Natural killer cell (primary cell): ENCODE measurements around the gene NYAP2. TPM values are rescaled to one million over a fixed set of nuclear protein-coding genes. Genes with fewer than 3 reads are reported as not detected.

Experiments
- ATAC-seq, 3 donors: fragments of 150-1000 bp in 2 of 3; fragments of 200-7000 bp in 1 of 3; cut with Tn5 transposase; 1 replicate in 1 of 3; 2 replicates in 2 of 3; pipeline ENCODE4 v1.10.0; 2021; ENCODE audit warnings: mild to moderate bottlenecking in 2 of 3, moderate library complexity in 2 of 3
- DNase-seq, 2 donors: peaks; one replicate each; pipeline versions ENCODE4 v3.0.0 to v3.0.0-alpha.2; 2013 to 2021; ENCODE audit warnings: mixed read lengths in 1 of 2
- H3K27ac ChIP-seq: one replicate; pipeline ENCODE4 v1.5.1; 2013; ENCODE audit warnings: mild to moderate bottlenecking, low read length
- H3K27me3 ChIP-seq: one replicate; pipeline ENCODE4 v1.6.1; 2013; ENCODE audit warnings: low read length; ENCODE audit not compliant: control insufficient read depth, insufficient read depth
- H3K36me3 ChIP-seq: one replicate; pipeline ENCODE4 v1.6.1; 2013; ENCODE audit warnings: low read length; ENCODE audit not compliant: control insufficient read depth, insufficient read depth
- H3K4me1 ChIP-seq: one replicate; pipeline ENCODE4 v1.6.1; 2013; ENCODE audit warnings: low read length; ENCODE audit not compliant: control insufficient read depth, insufficient read depth
- H3K4me3 ChIP-seq: one replicate; pipeline ENCODE4 v1.5.1; 2013; ENCODE audit warnings: low read length
- H3K9me3 ChIP-seq: one replicate; pipeline ENCODE4 v1.6.1; 2013; ENCODE audit warnings: low read length; ENCODE audit not compliant: control insufficient read depth, insufficient read depth
- H3K27ac Mint-ChIP-seq, 2 donors: one replicate each; pipeline ENCODE4 v1.8.0; 2022; ENCODE audit warnings: mild to moderate bottlenecking in 2 of 2, mixed read lengths in 2 of 2, moderate library complexity in 1 of 2
- H3K27me3 Mint-ChIP-seq, 2 donors: one replicate each; pipeline ENCODE4 v1.8.0; 2022; ENCODE audit warnings: low read depth in 2 of 2, mixed read lengths in 2 of 2
- H3K36me3 Mint-ChIP-seq: one replicate; pipeline ENCODE4 v1.8.0; 2022; ENCODE audit warnings: mixed read lengths
- H3K4me1 Mint-ChIP-seq, 2 donors: one replicate each; pipeline ENCODE4 v1.8.0; 2022; ENCODE audit warnings: mixed read lengths in 2 of 2
- H3K4me3 Mint-ChIP-seq: one replicate; pipeline ENCODE4 v1.8.0; 2022; ENCODE audit warnings: mild to moderate bottlenecking, moderate library complexity, mixed read lengths
- H3K9me3 Mint-ChIP-seq, 2 donors: one replicate each; pipeline ENCODE4 v1.8.0; 2022; ENCODE audit warnings: mixed read lengths in 2 of 2
- WGBS: methylation state at CpG from one replicate; pipeline ENCODE4 v1.1.7; 2013; ENCODE audit warnings: missing lambda C conversion rate; ENCODE audit not compliant: insufficient coverage; 5-methylcytosine and 5-hydroxymethylcytosine counted together
- intact Hi-C: fragments of 100-400 bp; cut with micrococcal nuclease; formaldehyde crosslinking; loops from one replicate; pipeline ENCODE4 v1.14.2; 2022
- total RNA-seq, 4 donors: library from RNA; stranded (reverse); fragments of 120-200 nt in 1 of 4; gene quantifications; one replicate each; pipeline versions ENCODE4 v1.2.3 to v1.2.4, GENCODE V29; 2013 to 2022
- TF ChIP-seq, protein P1 (sequence below): fragments of 200-600 bp; IDR thresholded peaks from one replicate; pipeline ENCODE4 v1.8.0; 2022; ENCODE audit warnings: antibody characterized with exemption

NYAP2 gene
- total RNA-seq, 3 donors from 2014 or later (not counting 1 experiment from before 2014, with no cell fraction given): 0.14 TPM; not detected in 2

DNA sequence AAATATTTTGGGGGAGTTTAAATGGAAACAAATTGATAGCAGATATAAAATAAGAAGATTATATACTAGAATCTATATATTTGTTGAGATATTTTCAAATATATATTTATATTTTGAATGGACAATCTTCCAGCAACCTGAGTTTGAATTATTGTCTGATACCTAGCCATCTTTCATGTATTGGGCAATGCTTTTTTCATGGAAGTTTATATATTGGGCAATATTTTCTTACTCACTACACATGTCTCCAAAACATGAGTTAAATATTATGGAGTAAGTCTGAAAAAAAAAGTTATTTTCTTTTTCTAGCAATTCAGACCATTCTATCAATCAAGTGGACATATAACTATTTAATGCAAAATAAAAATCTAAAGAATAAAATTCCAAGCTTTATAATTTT, 295.2 kb downstream of the NYAP2 start:
- Mint-ChIP-seq H3K9me3 (no peaks in the 10 kb centered on the region), H3K27me3 (no peaks in the 10 kb centered on the region), H3K36me3 (no peaks in the 10 kb centered on the region), H3K4me3 (no peak overlapping the region), H3K4me1 (no peaks in the 10 kb centered on the region), H3K27ac (no peak overlapping the region)
- Histone ChIP-seq H3K4me3 (no peak overlapping the region), H3K9me3 (no peaks in the 10 kb centered on the region), H3K27ac (no peak overlapping the region), H3K27me3 (no peaks in the 10 kb centered on the region), H3K4me1 (no peaks in the 10 kb centered on the region), H3K36me3 (no peaks in the 10 kb centered on the region)
- intact Hi-C loops: no loop called here
- TF ChIP-seq, protein P1, sequence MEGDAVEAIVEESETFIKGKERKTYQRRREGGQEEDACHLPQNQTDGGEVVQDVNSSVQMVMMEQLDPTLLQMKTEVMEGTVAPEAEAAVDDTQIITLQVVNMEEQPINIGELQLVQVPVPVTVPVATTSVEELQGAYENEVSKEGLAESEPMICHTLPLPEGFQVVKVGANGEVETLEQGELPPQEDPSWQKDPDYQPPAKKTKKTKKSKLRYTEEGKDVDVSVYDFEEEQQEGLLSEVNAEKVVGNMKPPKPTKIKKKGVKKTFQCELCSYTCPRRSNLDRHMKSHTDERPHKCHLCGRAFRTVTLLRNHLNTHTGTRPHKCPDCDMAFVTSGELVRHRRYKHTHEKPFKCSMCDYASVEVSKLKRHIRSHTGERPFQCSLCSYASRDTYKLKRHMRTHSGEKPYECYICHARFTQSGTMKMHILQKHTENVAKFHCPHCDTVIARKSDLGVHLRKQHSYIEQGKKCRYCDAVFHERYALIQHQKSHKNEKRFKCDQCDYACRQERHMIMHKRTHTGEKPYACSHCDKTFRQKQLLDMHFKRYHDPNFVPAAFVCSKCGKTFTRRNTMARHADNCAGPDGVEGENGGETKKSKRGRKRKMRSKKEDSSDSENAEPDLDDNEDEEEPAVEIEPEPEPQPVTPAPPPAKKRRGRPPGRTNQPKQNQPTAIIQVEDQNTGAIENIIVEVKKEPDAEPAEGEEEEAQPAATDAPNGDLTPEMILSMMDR: no peak
- ATAC-seq: no peak
- no peak for DNase-seq

DNA sequence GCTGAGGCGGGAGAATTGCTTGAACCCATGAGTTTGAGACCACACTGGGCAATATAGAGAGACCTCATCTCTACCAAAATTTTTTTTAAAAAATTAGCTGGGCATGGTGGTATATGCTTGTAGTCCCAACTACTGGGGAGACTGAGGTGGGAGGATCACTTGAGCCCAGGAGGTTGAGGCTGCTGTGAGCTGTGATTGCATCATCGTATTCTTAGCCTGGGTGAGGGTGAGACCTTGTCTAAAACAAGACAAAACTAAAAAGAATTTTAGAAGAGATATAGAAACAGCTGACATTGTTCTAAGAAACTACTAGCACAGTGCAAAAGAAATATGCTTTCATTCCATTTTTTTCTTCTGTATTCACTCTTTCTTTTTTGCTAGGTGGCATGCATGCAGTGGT, 298.4 kb downstream of the NYAP2 start:
- WGBS: 94% methylated on average over 2 of the region's 2 CpGs
- no peaks in the 10 kb centered on the region for H3K36me3 Mint-ChIP-seq

More for the DNA sequence above, 298.4 kb downstream of the NYAP2 start:
- H3K36me3 ChIP-seq: no peaks in the 10 kb centered on the region
- Mint-ChIP-seq H3K9me3 (peaks cover 2 to 3% of the 10 kb centered on the region in 2 donors), H3K4me1 (no peaks in the 10 kb centered on the region), H3K4me3 (no peak overlapping the region), H3K27ac (no peak overlapping the region), H3K27me3 (no peaks in the 10 kb centered on the region)
- no peaks in the 10 kb centered on the region for H3K27me3 ChIP-seq
- H3K9me3 ChIP-seq: no peaks in the 10 kb centered on the region
- H3K27ac ChIP-seq: no peak overlapping the region
- DNase-seq (no peak), ATAC-seq (no peak)
- TF ChIP-seq, protein P1: no peak
- H3K4me3 ChIP-seq: no peak overlapping the region
- intact Hi-C loops: no loop called here
- H3K4me1 ChIP-seq: no peaks in the 10 kb centered on the region
